HepG2 (cell line): ENCODE results near the gene ARFIP2. TPM values are rescaled to one million over a fixed set of nuclear protein-coding genes. Genes with fewer than 3 reads are reported as not detected.

Experiments
- ARNT2 ChIP-seq: sonication (generic); formaldehyde crosslinking; IDR thresholded peaks from 2 replicates; pipeline ENCODE4 v1.8.0; 2022; ENCODE audit warnings: mild to moderate bottlenecking, low read depth, missing genetic modification reagents, moderate library complexity
- HIVEP1 ChIP-seq: sonication (generic); formaldehyde crosslinking; IDR thresholded peaks from 2 replicates; pipeline ENCODE4 v1.4.0; 2020; ENCODE audit warnings: mild to moderate bottlenecking, missing genetic modification reagents
- MAZ ChIP-seq, 2 experiments: sonication (generic) in 1 of 2; formaldehyde crosslinking in 1 of 2; IDR thresholded peaks; 2 replicates each; pipeline versions ENCODE4 v1.5.0 to v1.6.1; 2012 to 2020; ENCODE audit warnings: low read depth in 2 of 2, mild to moderate bottlenecking in 2 of 2, borderline replicate concordance in 1 of 2, improper control_type of control experiment in 1 of 2, low read length in 1 of 2, missing genetic modification reagents in 1 of 2, moderate library complexity in 1 of 2
- MED8 ChIP-seq: sonication (generic); formaldehyde crosslinking; IDR thresholded peaks from 2 replicates; pipeline ENCODE4 v1.8.1; 2023; ENCODE audit warnings: mild to moderate bottlenecking, missing genetic modification reagents; ENCODE audit not compliant: insufficient replicate concordance
- POGZ ChIP-seq: sonication (generic); formaldehyde crosslinking; IDR thresholded peaks from 2 replicates; pipeline ENCODE4 v1.4.0; 2020; ENCODE audit warnings: mild to moderate bottlenecking, missing genetic modification reagents
- POLR2G ChIP-seq: fragments of 200-400 bp; formaldehyde crosslinking; IDR thresholded peaks from 2 replicates; pipeline ENCODE4 v1.6.1; 2018; ENCODE audit warnings: mild to moderate bottlenecking, low read depth, low read length, moderate library complexity
- SNAPC4 ChIP-seq: sonication (generic); formaldehyde crosslinking; IDR thresholded peaks from 2 replicates; pipeline ENCODE4 v1.4.0; 2020; ENCODE audit warnings: mild to moderate bottlenecking, missing genetic modification reagents
- THAP7 ChIP-seq: sonication (generic); formaldehyde crosslinking; IDR thresholded peaks from 2 replicates; pipeline ENCODE4 v1.8.1; 2023; ENCODE audit warnings: mild to moderate bottlenecking, missing genetic modification reagents
- ZFX ChIP-seq: sonication (generic); formaldehyde crosslinking; IDR thresholded peaks from 2 replicates; pipeline ENCODE4 v1.4.0; 2020; ENCODE audit warnings: mild to moderate bottlenecking, low read depth, missing genetic modification reagents, moderate library complexity
- ZNF615 ChIP-seq: sonication (generic); formaldehyde crosslinking; IDR thresholded peaks from 2 replicates; pipeline ENCODE4 v1.5.0; 2020; ENCODE audit warnings: mild to moderate bottlenecking, missing genetic modification reagents, borderline replicate concordance
- ZNF672 ChIP-seq: sonication (generic); formaldehyde crosslinking; IDR thresholded peaks from 2 replicates; pipeline ENCODE4 v1.8.1; 2022; ENCODE audit warnings: missing genetic modification reagents
- polyA plus RNA-seq, 8 experiments: library from polyadenylated mRNA; depleted of rRNA in 3 of 8; stranded (reverse) in 7 of 8; unstranded in 1 of 8; fragments of >200 nt; fragmentation: Illumina TruSeq in 4 of 8; extraction: Trizol in 4 of 8; gene quantifications; 2 replicates each; pipeline versions ENCODE4 v1.2.1 to v1.2.3, GENCODE V29; 2011 to 2016; ENCODE audit warnings: low read depth in 4 of 8, missing spikeins in 1 of 8, mixed read lengths in 1 of 8; ENCODE audit not compliant: insufficient read depth in 1 of 8
- total RNA-seq, 5 experiments: library from RNA; depleted of rRNA; stranded (reverse); fragments of >200 nt; fragmentation: Illumina TruSeq; extraction: Trizol; gene quantifications; 2 replicates each; pipeline ENCODE4 v1.2.3, GENCODE V29; 2016; ENCODE audit warnings: low read depth in 1 of 5
- TF ChIP-seq, protein P1 (sequence below): sonication (generic); formaldehyde crosslinking; IDR thresholded peaks from 2 replicates; pipeline ENCODE4 v1.8.0; 2022; ENCODE audit warnings: low read depth, missing genetic modification reagents

ARFIP2 gene
- total and polyA plus RNA-seq, 2 of the 13 experiments (the other 11 are each of a cell fraction or from before 2014, with no cell fraction given), result 56.6 to 60.2 TPM

GRCh38 chr11:6473451-6474412 is 7.4 kb downstream of the ARFIP2 start, which contains the start of gene TRIM3 (continued):
- TF ChIP-seq MAZ (IDR thresholded peaks at IDR 0.05; ENCODE audit: borderline replicate concordance, low read depth, low read length) (no peak), MAZ (CRISPR knock-in tag; IDR thresholded peaks at IDR 0.05; ENCODE audit: low read depth) (peak; percentile 76), THAP7 (CRISPR knock-in tag) (no peak), HIVEP1 (CRISPR knock-in tag) (0 out of 2 replicates have a peak, but pooled peaks have one; percentile 40), SNAPC4 (CRISPR knock-in tag) (0 out of 2 replicates have a peak, but pooled peaks have one; percentile 29), ZFX (CRISPR knock-in tag) (peak; percentile 59), POLR2G (0 out of 2 replicates have a peak, but pooled peaks have one; percentile 40), ZNF615 (CRISPR knock-in tag) (no peak), POGZ (CRISPR knock-in tag) (0 out of 2 replicates have a peak, but pooled peaks have one; percentile 30), MED8 (CRISPR knock-in tag) (no peak), ZNF672 (no peak), ARNT2 (CRISPR knock-in tag) (0 out of 2 replicates have a peak, but pooled peaks have one; percentile 31)
- TF ChIP-seq, protein P1, sequence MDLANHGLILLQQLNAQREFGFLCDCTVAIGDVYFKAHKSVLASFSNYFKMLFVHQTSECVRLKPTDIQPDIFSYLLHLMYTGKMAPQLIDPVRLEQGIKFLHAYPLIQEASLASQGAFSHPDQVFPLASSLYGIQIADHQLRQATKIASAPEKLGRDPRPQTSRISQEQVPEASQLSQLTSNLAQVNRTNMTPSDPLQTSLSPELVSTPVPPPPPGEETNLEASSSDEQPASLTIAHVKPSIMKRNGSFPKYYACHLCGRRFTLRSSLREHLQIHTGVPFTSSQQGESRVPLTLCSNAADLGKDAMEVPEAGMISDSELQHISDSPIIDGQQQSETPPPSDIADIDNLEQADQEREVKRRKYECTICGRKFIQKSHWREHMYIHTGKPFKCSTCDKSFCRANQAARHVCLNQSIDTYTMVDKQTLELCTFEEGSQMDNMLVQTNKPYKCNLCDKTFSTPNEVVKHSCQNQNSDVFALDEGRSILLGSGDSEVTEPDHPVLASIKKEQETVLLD (CRISPR knock-in tag), result 0 out of 2 replicates have a peak, but pooled peaks have one; percentile 44
